HG03095 (cell line): ENCODE measurements around the gene TASP1.
"Not testable (repeated sequence)": the region's sequence is repeated elsewhere in the genome, so short reads cannot be mapped to it uniquely, and the experiment has no call there.

ENCODE experiments used
- ATAC-seq: cut with Tn5 transposase; IDR thresholded peaks from one replicate; pipeline ENCODE4 v1.9.1; 2021; ENCODE audit warnings: moderate library complexity; ENCODE audit not compliant: unreplicated experiment

TASP1 gene

GRCh38 chr20:13501500-13501899, 137.2 kb downstream of the TASP1 start:
- ATAC-seq, result no peak

GRCh38 chr20:13494019-13494418, 144.7 kb downstream of the TASP1 start:
- ATAC-seq, result no peak

GRCh38 chr20:13493143-13493542, 145.6 kb downstream of the TASP1 start:
- ATAC-seq, result no peak

GRCh38 chr20:13492001-13492481, 146.7 kb downstream of the TASP1 start:
- no peak for ATAC-seq

- ATAC-seq, result no peak
Measured at GRCh38 chr20:13487202-13487601, 151.5 kb downstream of the TASP1 start.

- ATAC-seq, result no peak
Measured at GRCh38 chr20:13486694-13487093, 152.0 kb downstream of the TASP1 start.

- no peak for ATAC-seq
Measured at GRCh38 chr20:13485576-13485975, 153.2 kb downstream of the TASP1 start.

- not testable (repeated sequence) for ATAC-seq
Measured at GRCh38 chr20:13485019-13485418, 153.7 kb downstream of the TASP1 start.

GRCh38 chr20:13483472-13483871, 155.3 kb downstream of the TASP1 start:
- not testable (repeated sequence) for ATAC-seq

GRCh38 chr20:13478366-13478765, 160.4 kb downstream of the TASP1 start:
- no peak for ATAC-seq

- no peak for ATAC-seq
Measured at GRCh38 chr20:13474467-13474866, 164.3 kb downstream of the TASP1 start.

- ATAC-seq, result no peak
Measured at GRCh38 chr20:13469262-13469661, 169.5 kb downstream of the TASP1 start.

- no peak for ATAC-seq
Measured at GRCh38 chr20:13468166-13468565, 170.6 kb downstream of the TASP1 start.

- ATAC-seq, result no peak
Measured at GRCh38 chr20:13464702-13465101, 174.0 kb downstream of the TASP1 start.

GRCh38 chr20:13461849-13462458, 176.8 kb downstream of the TASP1 start:
- no peak for ATAC-seq

- peak; percentile 93 for ATAC-seq
Measured at GRCh38 chr20:13458860-13459451, 179.8 kb downstream of the TASP1 start.

- ATAC-seq, result no peak
Measured at GRCh38 chr20:13457487-13457886, 181.2 kb downstream of the TASP1 start.

GRCh38 chr20:13455713-13456112, 183.0 kb downstream of the TASP1 start:
- no peak for ATAC-seq

GRCh38 chr20:13453367-13453766, 185.4 kb downstream of the TASP1 start:
- no peak for ATAC-seq

GRCh38 chr20:13452470-13453124, 186.1 kb downstream of the TASP1 start:
- no peak for ATAC-seq

GRCh38 chr20:13449868-13450434, 188.8 kb downstream of the TASP1 start:
- ATAC-seq, result no peak
